Dedifferentiated amniotic fluid mesenchymal stem cell (primary cell): Measurements from ENCODE around the gene MPZL1.
"Not testable (repeated sequence)": the region's sequence is repeated elsewhere in the genome, so short reads cannot be mapped to it uniquely, and the experiment has no call there.

Source experiments
- DNase-seq: peaks from one replicate; pipeline ENCODE4 v3.0.0-alpha.2; 2016; ENCODE audit errors: extremely low spot score

MPZL1 gene

GRCh38 chr1:167806676-167807075, 84.9 kb downstream of the MPZL1 start:
- DNase-seq: not testable (repeated sequence)

- no peak for DNase-seq
Observed at GRCh38 chr1:167808104-167808503, 86.3 kb downstream of the MPZL1 start.

- no peak for DNase-seq
Observed at GRCh38 chr1:167808690-167809089, 86.9 kb downstream of the MPZL1 start.

- no peak for DNase-seq
Observed at GRCh38 chr1:167812972-167813371, 91.2 kb downstream of the MPZL1 start.

- DNase-seq: no peak
Observed at GRCh38 chr1:167815650-167816049, 93.9 kb downstream of the MPZL1 start.

- DNase-seq: peak; percentile 92
Observed at GRCh38 chr1:167819849-167820683, 98.3 kb downstream of the MPZL1 start.

GRCh38 chr1:167820684-167821355, 99.0 kb downstream of the MPZL1 start:
- DNase-seq: no peak

GRCh38 chr1:167821356-167821685, 99.5 kb downstream of the MPZL1 start:
- DNase-seq: no peak

- no peak for DNase-seq
Observed at GRCh38 chr1:167821969-167822685, 100.3 kb downstream of the MPZL1 start.

- DNase-seq: no peak
Observed at GRCh38 chr1:167824163-167824794, 102.5 kb downstream of the MPZL1 start.

GRCh38 chr1:167825419-167826079, 103.8 kb downstream of the MPZL1 start:
- peak; percentile 38 for DNase-seq

- no peak for DNase-seq
Observed at GRCh38 chr1:167826127-167826526, 104.3 kb downstream of the MPZL1 start.

- no peak for DNase-seq
Observed at GRCh38 chr1:167829868-167830267, 108.1 kb downstream of the MPZL1 start.

GRCh38 chr1:167830668-167831067, 108.9 kb downstream of the MPZL1 start:
- DNase-seq: not testable (repeated sequence)

GRCh38 chr1:167832693-167833092, 110.9 kb downstream of the MPZL1 start:
- no peak for DNase-seq

GRCh38 chr1:167833904-167834303, 112.1 kb downstream of the MPZL1 start:
- no peak for DNase-seq

GRCh38 chr1:167836197-167836596, 114.4 kb downstream of the MPZL1 start:
- DNase-seq: no peak

- DNase-seq: no peak
Observed at GRCh38 chr1:167837326-167837725, 115.5 kb downstream of the MPZL1 start.

GRCh38 chr1:167839009-167839408, 117.2 kb downstream of the MPZL1 start:
- no peak for DNase-seq
